ENCODE results near the gene CYP51A1.
"Not testable (repeated sequence)": the region's sequence is repeated elsewhere in the genome, so short reads cannot be mapped to it uniquely, and the experiment has no call there.

Gene CYP51A1

DNA sequence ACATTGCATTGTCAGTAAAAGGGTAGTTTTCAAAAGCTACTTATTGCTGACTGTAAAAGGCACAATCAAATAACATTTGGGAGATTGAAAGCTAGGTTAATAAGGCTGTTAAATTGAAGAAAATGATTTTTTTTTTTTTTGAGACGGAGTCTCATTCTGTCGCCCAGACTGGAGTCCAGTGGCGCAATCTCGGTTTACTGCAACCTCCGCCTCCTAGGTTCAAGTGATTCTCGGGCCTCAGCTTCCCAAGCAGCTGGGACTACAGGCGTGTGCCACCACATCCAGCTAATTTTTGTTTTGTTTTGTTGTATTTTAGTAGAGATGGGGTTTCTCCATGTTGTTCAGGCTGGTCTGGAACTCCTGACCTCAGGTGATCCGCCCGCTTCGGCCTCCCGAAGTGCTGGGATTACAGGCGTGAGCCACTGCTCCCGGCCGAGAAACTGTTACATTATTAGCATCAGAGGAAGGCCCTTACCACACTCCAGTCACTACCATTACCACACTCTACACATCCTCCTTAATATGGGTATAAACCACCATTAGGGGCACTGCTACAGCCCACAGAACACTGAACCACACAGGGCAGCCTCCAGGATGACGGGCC lies 1.0 kb downstream of the CYP51A1 start:
- in situ Hi-C loops (cut with HindIII; ENCODE audit: low pct_ligation_motif_present, low pct_unique_long_range_greater_than_20kb, low sequenced_read_pairs) = no loop called here
- DNase-seq = no peak

DNA sequence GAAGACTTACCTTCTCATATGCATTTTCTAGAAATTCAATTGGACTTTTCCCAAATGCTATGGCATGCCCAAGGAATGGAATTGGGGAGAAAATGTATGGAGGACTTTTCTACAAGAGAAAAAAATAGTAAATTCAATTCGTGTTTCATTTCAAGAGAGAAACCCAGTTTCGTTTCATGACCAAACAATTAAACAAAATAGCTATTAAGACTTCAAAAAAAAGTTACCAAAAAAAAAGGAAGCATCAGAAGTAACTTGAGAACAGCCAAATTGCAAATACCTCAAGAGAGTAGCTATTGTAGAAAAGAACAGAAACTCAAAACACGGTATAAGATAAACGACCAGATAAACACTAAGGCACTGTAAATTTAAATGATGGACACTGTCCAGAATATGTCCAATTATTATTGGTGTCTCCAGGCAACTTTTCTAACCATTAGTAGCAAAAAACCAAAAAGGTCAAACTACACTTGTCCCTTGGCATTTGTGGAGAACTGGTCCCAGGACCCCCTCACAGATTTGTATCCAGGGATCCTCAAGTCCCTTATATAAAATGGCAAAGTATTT lies 2.4 kb downstream of the CYP51A1 start:
- DNase-seq = no peak
- in situ Hi-C loops (cut with HindIII; ENCODE audit: low pct_ligation_motif_present, low pct_unique_long_range_greater_than_20kb, low sequenced_read_pairs) = no loop called here

GRCh38 chr7:92131093-92131492 lies 3.2 kb downstream of the CYP51A1 start:
- in situ Hi-C loops (cut with HindIII; ENCODE audit: low pct_ligation_motif_present, low pct_unique_long_range_greater_than_20kb, low sequenced_read_pairs) = no loop called here
- DNase-seq = no peak

DNA sequence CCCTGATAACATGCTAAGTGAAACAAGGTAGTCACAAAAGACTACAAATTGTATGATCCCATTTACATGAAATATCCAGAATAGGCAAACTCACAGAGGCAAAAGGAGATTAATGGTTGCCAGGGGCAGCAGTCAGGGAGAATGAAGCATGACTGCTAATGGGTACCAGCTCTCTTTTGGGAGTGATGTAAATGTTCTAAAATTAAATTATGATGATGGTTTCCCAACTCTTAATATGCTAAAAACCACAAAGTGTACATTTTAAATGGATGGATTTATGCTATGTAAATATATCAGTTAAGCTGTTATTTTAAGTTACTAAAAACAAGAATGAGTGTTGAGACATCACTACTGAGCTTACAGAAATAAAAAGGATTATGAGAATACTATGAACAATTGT lies 12.6 kb downstream of the CYP51A1 start:
- in situ Hi-C loops (cut with HindIII; ENCODE audit: low pct_ligation_motif_present, low pct_unique_long_range_greater_than_20kb, low sequenced_read_pairs) = no loop called here

GRCh38 chr7:92119213-92119759 lies 15.0 kb downstream of the CYP51A1 start:
- in situ Hi-C loops (cut with HindIII; ENCODE audit: low pct_ligation_motif_present, low pct_unique_long_range_greater_than_20kb, low sequenced_read_pairs) = no loop called here
- no peak for DNase-seq

More for the DNA sequence above, 12.6 kb downstream of the CYP51A1 start:
- DNase-seq = no peak

- DNase-seq = no peak
- in situ Hi-C loops (cut with HindIII; ENCODE audit: low pct_ligation_motif_present, low pct_unique_long_range_greater_than_20kb, low sequenced_read_pairs) = no loop called here
Observed at GRCh38 chr7:92116949-92117348, 17.3 kb downstream of the CYP51A1 start.

- DNase-seq = no peak
Observed at GRCh38 chr7:92115821-92116220, 18.5 kb downstream of the CYP51A1 start.

GRCh38 chr7:92110857-92111256 lies 23.4 kb downstream of the CYP51A1 start:
- DNase-seq = no peak
- in situ Hi-C loops (cut with HindIII; ENCODE audit: low pct_ligation_motif_present, low pct_unique_long_range_greater_than_20kb, low sequenced_read_pairs) = no loop called here

More at GRCh38 chr7:92115821-92116220, 18.5 kb downstream of the CYP51A1 start:
- in situ Hi-C loops (cut with HindIII; ENCODE audit: low pct_ligation_motif_present, low pct_unique_long_range_greater_than_20kb, low sequenced_read_pairs) = no loop called here

GRCh38 chr7:92108821-92109220 lies 25.5 kb downstream of the CYP51A1 start:
- no peak for DNase-seq
- in situ Hi-C loops (cut with HindIII; ENCODE audit: low pct_ligation_motif_present, low pct_unique_long_range_greater_than_20kb, low sequenced_read_pairs) = no loop called here

- in situ Hi-C loops (cut with HindIII; ENCODE audit: low pct_ligation_motif_present, low pct_unique_long_range_greater_than_20kb, low sequenced_read_pairs); DNase-seq: not testable (repeated sequence)
Observed at GRCh38 chr7:92102862-92103261, 31.4 kb downstream of the CYP51A1 start.

DNA sequence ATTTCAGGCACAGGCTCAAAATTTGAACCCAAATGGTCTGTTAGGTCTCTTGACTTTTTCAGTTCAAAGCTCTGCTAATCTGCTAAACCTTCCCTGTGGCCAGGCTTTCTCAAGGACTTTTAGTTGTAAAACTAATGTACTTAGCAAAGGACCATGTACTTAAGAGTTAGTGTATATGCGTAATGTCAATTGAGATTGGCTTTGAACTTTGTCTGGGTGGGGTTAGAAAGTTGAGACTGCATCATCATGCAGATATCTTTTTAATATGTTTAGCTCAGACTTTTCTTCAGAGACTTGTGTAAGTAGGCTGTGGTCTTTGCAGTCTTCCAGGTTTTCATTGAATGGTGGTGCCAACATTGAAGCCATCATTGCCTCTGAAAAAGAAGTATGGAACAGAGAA lies 33.7 kb downstream of the CYP51A1 start:
- no peak for DNase-seq
- in situ Hi-C loops (cut with HindIII; ENCODE audit: low pct_ligation_motif_present, low pct_unique_long_range_greater_than_20kb, low sequenced_read_pairs) = no loop called here

DNA sequence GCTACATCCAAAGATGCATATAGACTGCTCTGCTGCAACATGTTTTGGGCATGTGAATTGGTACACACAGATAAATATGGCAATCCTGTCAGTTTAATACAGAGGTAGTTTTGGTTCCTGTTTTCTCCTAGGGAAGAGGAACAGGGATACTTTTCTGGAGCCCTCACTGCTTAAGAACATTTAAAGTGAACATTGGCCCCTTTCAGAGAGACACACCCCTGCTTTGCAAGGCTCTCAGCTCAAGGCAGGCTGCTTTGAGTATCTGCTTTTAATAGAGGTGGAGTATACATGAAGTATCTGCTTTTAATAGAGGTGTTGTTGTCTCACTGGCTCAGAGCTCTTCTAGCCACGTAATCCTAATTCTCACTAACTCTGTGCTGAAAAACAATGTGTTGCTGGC lies 38.9 kb downstream of the CYP51A1 start:
- DNase-seq = no peak
- in situ Hi-C loops (cut with HindIII; ENCODE audit: low pct_ligation_motif_present, low pct_unique_long_range_greater_than_20kb, low sequenced_read_pairs) = no loop called here

GRCh38 chr7:92092210-92092609 lies 42.1 kb downstream of the CYP51A1 start:
- in situ Hi-C loops (cut with HindIII; ENCODE audit: low pct_ligation_motif_present, low pct_unique_long_range_greater_than_20kb, low sequenced_read_pairs) = no loop called here
- no peak for DNase-seq

GRCh38 chr7:92088266-92088665 lies 46.0 kb downstream of the CYP51A1 start:
- DNase-seq = no peak
- in situ Hi-C loops (cut with HindIII; ENCODE audit: low pct_ligation_motif_present, low pct_unique_long_range_greater_than_20kb, low sequenced_read_pairs) = no loop called here

DNA sequence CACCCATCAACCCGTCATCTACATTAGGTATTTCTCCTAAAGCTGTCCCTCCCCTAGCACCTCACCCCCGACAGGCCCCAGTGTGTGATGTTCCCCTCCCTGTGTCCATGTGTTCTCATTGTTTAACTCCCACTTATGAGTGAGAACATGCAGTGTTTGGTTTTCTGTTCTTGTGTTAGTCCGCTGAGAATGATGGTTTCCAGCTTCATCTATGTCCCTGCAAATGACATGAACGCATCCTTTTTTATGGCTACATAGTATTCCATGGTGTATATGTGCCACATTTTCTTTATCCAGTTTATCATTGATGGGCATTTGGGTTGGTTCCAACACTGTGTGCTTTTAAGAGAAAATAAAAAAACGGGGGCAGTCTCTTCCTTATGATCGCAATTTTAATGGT lies 50.4 kb downstream of the CYP51A1 start:
- in situ Hi-C loops (cut with HindIII; ENCODE audit: low pct_ligation_motif_present, low pct_unique_long_range_greater_than_20kb, low sequenced_read_pairs) = not testable (repeated sequence)

DNA sequence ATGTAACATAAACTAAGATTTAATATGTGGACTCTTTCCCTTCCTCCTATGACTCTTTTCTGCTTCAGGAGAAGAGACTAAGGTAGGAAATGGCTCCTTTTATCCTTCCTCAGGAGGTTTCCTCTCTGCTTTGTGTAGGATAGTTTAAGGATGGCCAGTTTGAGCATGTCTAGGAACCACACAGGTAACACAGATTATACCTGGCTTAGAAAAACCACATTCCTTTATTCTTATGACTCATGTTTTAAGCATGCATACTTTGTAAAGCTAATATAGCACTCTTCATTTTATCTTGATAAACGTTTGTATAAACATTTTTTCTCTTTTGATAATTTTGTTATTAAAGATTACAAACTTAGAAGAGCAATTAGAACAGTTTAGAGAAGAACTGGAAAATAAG lies 57.8 kb downstream of the CYP51A1 start:
- in situ Hi-C loops (cut with HindIII; ENCODE audit: low pct_ligation_motif_present, low pct_unique_long_range_greater_than_20kb, low sequenced_read_pairs) = no loop called here

More for the DNA sequence above, 50.4 kb downstream of the CYP51A1 start:
- DNase-seq = not testable (repeated sequence)

GRCh38 chr7:92075455-92076158 lies 58.7 kb downstream of the CYP51A1 start:
- in situ Hi-C loops (cut with HindIII; ENCODE audit: low pct_ligation_motif_present, low pct_unique_long_range_greater_than_20kb, low sequenced_read_pairs) = no loop called here
- DNase-seq = peak; percentile 32

More for the DNA sequence above, 57.8 kb downstream of the CYP51A1 start:
- no peak for DNase-seq

- in situ Hi-C loops (cut with HindIII; ENCODE audit: low pct_ligation_motif_present, low pct_unique_long_range_greater_than_20kb, low sequenced_read_pairs) = no loop called here
- no peak for DNase-seq
Observed at GRCh38 chr7:92072708-92073107, 61.6 kb downstream of the CYP51A1 start.

DNA sequence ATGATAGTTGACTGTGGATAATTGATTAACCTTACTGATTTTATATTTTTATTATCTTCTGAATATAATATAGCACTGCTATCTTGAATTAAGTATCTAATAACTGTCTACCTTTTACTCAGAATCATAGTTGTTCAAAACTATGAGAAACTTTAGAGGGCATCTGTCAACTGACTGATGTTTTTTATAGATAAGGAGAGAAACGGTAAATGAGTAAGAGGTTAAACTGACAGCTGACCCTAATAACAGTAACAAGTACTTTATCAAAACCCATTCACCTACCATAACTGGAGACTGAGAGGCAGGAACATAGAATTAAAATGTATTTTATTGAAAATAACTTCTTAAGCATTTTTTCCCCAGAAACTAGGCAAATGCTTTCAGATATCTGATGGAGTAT lies 62.2 kb downstream of the CYP51A1 start:
- in situ Hi-C loops (cut with HindIII; ENCODE audit: low pct_ligation_motif_present, low pct_unique_long_range_greater_than_20kb, low sequenced_read_pairs) = no loop called here
- DNase-seq = no peak

- in situ Hi-C loops (cut with HindIII; ENCODE audit: low pct_ligation_motif_present, low pct_unique_long_range_greater_than_20kb, low sequenced_read_pairs) = no loop called here
- no peak for DNase-seq
Observed at GRCh38 chr7:92071032-92071431, 63.2 kb downstream of the CYP51A1 start.

Measured in ACHN (cell line).